MV-4-11 (cell line): Measurements from ENCODE around the gene PFDN4.
A peak's percentile ranks its signal among the peaks of the same experiment; 100 is the strongest.

Source experiments
- DNase-seq: peaks from one replicate; lab custom pipeline; 2025; lab: John Stamatoyannopoulos, UW

Gene PFDN4

GRCh38 chr20:54207743-54208547 lies at the start of gene PFDN4:
PFDN4 (plus strand) TSS chr20:54208087; CDS start chr20:54208101, 14 bp downstream.
- peak; percentile 72 for DNase-seq

- DNase-seq = no peak
Observed at GRCh38 chr20:54158226-54158625, 49.7 kb upstream of the PFDN4 start.

- DNase-seq = no peak
Observed at GRCh38 chr20:54158856-54159418, 49.0 kb upstream of the PFDN4 start.

- no peak for DNase-seq
Observed at GRCh38 chr20:54160065-54161007, 47.6 kb upstream of the PFDN4 start.

- no peak for DNase-seq
Observed at GRCh38 chr20:54161008-54161820, 46.7 kb upstream of the PFDN4 start.

GRCh38 chr20:54161821-54162149 lies 46.1 kb upstream of the PFDN4 start:
- DNase-seq = no peak

GRCh38 chr20:54162378-54163009 lies 45.4 kb upstream of the PFDN4 start:
- DNase-seq = no peak

GRCh38 chr20:54163402-54163801 lies 44.5 kb upstream of the PFDN4 start:
- no peak for DNase-seq

GRCh38 chr20:54165014-54165413 lies 42.9 kb upstream of the PFDN4 start:
- DNase-seq = no peak

- no peak for DNase-seq
Observed at GRCh38 chr20:54165803-54166202, 42.1 kb upstream of the PFDN4 start.

GRCh38 chr20:54166987-54167662 lies 40.8 kb upstream of the PFDN4 start:
- no peak for DNase-seq

- DNase-seq = no peak
Observed at GRCh38 chr20:54167909-54168872, 39.7 kb upstream of the PFDN4 start.

- no peak for DNase-seq
Observed at GRCh38 chr20:54168961-54169862, 38.7 kb upstream of the PFDN4 start.

GRCh38 chr20:54170026-54170471 lies 37.8 kb upstream of the PFDN4 start:
- DNase-seq = no peak

- no peak for DNase-seq
Observed at GRCh38 chr20:54170963-54171362, 36.9 kb upstream of the PFDN4 start.

- no peak for DNase-seq
Observed at GRCh38 chr20:54172532-54172855, 35.4 kb upstream of the PFDN4 start.

- DNase-seq = no peak
Observed at GRCh38 chr20:54172856-54173652, 34.8 kb upstream of the PFDN4 start.
